Mesodermal cell (in vitro differentiated cells): Measurements from ENCODE around the gene SYNDIG1.

Experiments used
- H3K27ac ChIP-seq: 2 replicates; pipeline ENCODE4 v1.7.0; 2013; ENCODE audit warnings: mild to moderate bottlenecking, low read depth, low read length, moderate library complexity; ENCODE audit not compliant: severe bottlenecking
- H3K36me3 ChIP-seq: 2 replicates; pipeline ENCODE4 v1.7.1; 2013; ENCODE audit warnings: mild to moderate bottlenecking, low read length, moderate library complexity; ENCODE audit not compliant: control insufficient read depth, insufficient read depth
- H3K4me1 ChIP-seq: one replicate; pipeline ENCODE4 v1.7.1; 2013; ENCODE audit warnings: mild to moderate bottlenecking, low read length; ENCODE audit not compliant: insufficient read depth, control insufficient read depth, poor library complexity, severe bottlenecking
- H3K4me3 ChIP-seq: 2 replicates; pipeline ENCODE4 v1.7.0; 2013; ENCODE audit warnings: low read length, control low read depth, mild to moderate bottlenecking; ENCODE audit not compliant: insufficient read depth, poor library complexity, severe bottlenecking; ENCODE audit errors: extremely low read depth
- H3K9me3 ChIP-seq: 2 replicates; pipeline ENCODE4 v1.7.1; 2013; ENCODE audit warnings: mild to moderate bottlenecking, low read length, moderate library complexity; ENCODE audit not compliant: control insufficient read depth
- WGBS, 2 experiments: methylation state at CpG; one replicate each; pipeline ENCODE4 v1.1.5; 2013; ENCODE audit warnings: missing lambda C conversion rate in 2 of 2; ENCODE audit not compliant: insufficient coverage in 2 of 2; 5-methylcytosine and 5-hydroxymethylcytosine counted together

SYNDIG1 gene

GRCh38 chr20:24684956-24685691 lies 215.7 kb downstream of the SYNDIG1 start:
- WGBS, 2 experiments, result 76 to 85% methylated on average over 13 to 16 of the region's 16 CpGs
- no peaks in the 10 kb centered on the region for H3K9me3 ChIP-seq
- H3K27ac ChIP-seq, result no peak overlapping the region
- no peaks in the 10 kb centered on the region for H3K4me1 ChIP-seq
- H3K4me3 ChIP-seq, result no peak overlapping the region
- H3K36me3 ChIP-seq, result no peaks in the 10 kb centered on the region

- Histone ChIP-seq H3K9me3 (no peaks in the 10 kb centered on the region), H3K4me1 (no peaks in the 10 kb centered on the region), H3K4me3 (no peak overlapping the region), H3K27ac (no peak overlapping the region), H3K36me3 (no peaks in the 10 kb centered on the region)
- 92 to 96% methylated on average over 5 of the region's 5 CpGs for WGBS, 2 experiments
Observed at GRCh38 chr20:24685736-24686135, 216.3 kb downstream of the SYNDIG1 start.

GRCh38 chr20:24686156-24686555 lies 216.7 kb downstream of the SYNDIG1 start:
- no peaks in the 10 kb centered on the region for H3K9me3 ChIP-seq
- no peak overlapping the region for H3K27ac ChIP-seq
- 93 to 94% methylated on average over 6 to 7 of the region's 7 CpGs for WGBS, 2 experiments
- H3K4me1 ChIP-seq, result no peaks in the 10 kb centered on the region
- no peak overlapping the region for H3K4me3 ChIP-seq
- no peaks in the 10 kb centered on the region for H3K36me3 ChIP-seq

GRCh38 chr20:24690408-24690807 lies 221.0 kb downstream of the SYNDIG1 start:
- no peak overlapping the region for H3K4me3 ChIP-seq
- H3K4me1 ChIP-seq, result no peaks in the 10 kb centered on the region
- WGBS, 2 experiments, result 100% methylated on average over 1 of the region's 1 CpG; no CpG with 5 or more reads in 1 of the 2 experiments
- no peak overlapping the region for H3K27ac ChIP-seq
- H3K9me3 ChIP-seq, result no peaks in the 10 kb centered on the region
- no peaks in the 10 kb centered on the region for H3K36me3 ChIP-seq

GRCh38 chr20:24691901-24692351 lies 222.5 kb downstream of the SYNDIG1 start:
- H3K9me3 ChIP-seq, result no peaks in the 10 kb centered on the region
- H3K27ac ChIP-seq, result no peak overlapping the region
- no peaks in the 10 kb centered on the region for H3K4me1 ChIP-seq
- no peaks in the 10 kb centered on the region for H3K36me3 ChIP-seq
- WGBS, 2 experiments, result 76 to 90% methylated on average over 4 of the region's 4 CpGs
- H3K4me3 ChIP-seq, result no peak overlapping the region

GRCh38 chr20:24692446-24693200 lies 223.2 kb downstream of the SYNDIG1 start:
- no peak overlapping the region for H3K4me3 ChIP-seq
- H3K9me3 ChIP-seq, result no peaks in the 10 kb centered on the region
- no peaks in the 10 kb centered on the region for H3K36me3 ChIP-seq
- 87 to 91% methylated on average over 13 to 14 of the region's 14 CpGs for WGBS, 2 experiments
- H3K4me1 ChIP-seq, result no peaks in the 10 kb centered on the region
- H3K27ac ChIP-seq, result no peak overlapping the region

GRCh38 chr20:24693466-24694156 lies 224.2 kb downstream of the SYNDIG1 start:
- Histone ChIP-seq H3K9me3 (no peaks in the 10 kb centered on the region), H3K27ac (no peak overlapping the region), H3K36me3 (no peaks in the 10 kb centered on the region), H3K4me1 (no peaks in the 10 kb centered on the region), H3K4me3 (no peak overlapping the region)
- WGBS, 2 experiments, result 88 to 97% methylated on average over 7 to 8 of the region's 9 CpGs

GRCh38 chr20:24694157-24694726 lies 224.8 kb downstream of the SYNDIG1 start:
- Histone ChIP-seq H3K27ac (no peak overlapping the region), H3K36me3 (no peaks in the 10 kb centered on the region), H3K4me1 (no peaks in the 10 kb centered on the region), H3K9me3 (no peaks in the 10 kb centered on the region), H3K4me3 (no peak overlapping the region)
- 91 to 92% methylated on average over 12 of the region's 12 CpGs for WGBS, 2 experiments

- Histone ChIP-seq H3K4me3 (no peak overlapping the region), H3K9me3 (no peaks in the 10 kb centered on the region), H3K27ac (no peak overlapping the region), H3K36me3 (no peaks in the 10 kb centered on the region), H3K4me1 (no peaks in the 10 kb centered on the region)
- WGBS, 2 experiments, result 86 to 91% methylated on average over 11 to 13 of the region's 14 CpGs
Observed at GRCh38 chr20:24694727-24695528, 225.5 kb downstream of the SYNDIG1 start.
